ENCODE data around the gene MAP3K4.
A peak's percentile ranks its signal among the peaks of the same experiment; 100 is the strongest.

MAP3K4 gene, protein sequence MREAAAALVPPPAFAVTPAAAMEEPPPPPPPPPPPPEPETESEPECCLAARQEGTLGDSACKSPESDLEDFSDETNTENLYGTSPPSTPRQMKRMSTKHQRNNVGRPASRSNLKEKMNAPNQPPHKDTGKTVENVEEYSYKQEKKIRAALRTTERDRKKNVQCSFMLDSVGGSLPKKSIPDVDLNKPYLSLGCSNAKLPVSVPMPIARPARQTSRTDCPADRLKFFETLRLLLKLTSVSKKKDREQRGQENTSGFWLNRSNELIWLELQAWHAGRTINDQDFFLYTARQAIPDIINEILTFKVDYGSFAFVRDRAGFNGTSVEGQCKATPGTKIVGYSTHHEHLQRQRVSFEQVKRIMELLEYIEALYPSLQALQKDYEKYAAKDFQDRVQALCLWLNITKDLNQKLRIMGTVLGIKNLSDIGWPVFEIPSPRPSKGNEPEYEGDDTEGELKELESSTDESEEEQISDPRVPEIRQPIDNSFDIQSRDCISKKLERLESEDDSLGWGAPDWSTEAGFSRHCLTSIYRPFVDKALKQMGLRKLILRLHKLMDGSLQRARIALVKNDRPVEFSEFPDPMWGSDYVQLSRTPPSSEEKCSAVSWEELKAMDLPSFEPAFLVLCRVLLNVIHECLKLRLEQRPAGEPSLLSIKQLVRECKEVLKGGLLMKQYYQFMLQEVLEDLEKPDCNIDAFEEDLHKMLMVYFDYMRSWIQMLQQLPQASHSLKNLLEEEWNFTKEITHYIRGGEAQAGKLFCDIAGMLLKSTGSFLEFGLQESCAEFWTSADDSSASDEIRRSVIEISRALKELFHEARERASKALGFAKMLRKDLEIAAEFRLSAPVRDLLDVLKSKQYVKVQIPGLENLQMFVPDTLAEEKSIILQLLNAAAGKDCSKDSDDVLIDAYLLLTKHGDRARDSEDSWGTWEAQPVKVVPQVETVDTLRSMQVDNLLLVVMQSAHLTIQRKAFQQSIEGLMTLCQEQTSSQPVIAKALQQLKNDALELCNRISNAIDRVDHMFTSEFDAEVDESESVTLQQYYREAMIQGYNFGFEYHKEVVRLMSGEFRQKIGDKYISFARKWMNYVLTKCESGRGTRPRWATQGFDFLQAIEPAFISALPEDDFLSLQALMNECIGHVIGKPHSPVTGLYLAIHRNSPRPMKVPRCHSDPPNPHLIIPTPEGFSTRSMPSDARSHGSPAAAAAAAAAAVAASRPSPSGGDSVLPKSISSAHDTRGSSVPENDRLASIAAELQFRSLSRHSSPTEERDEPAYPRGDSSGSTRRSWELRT (N-terminal part only)

DNA sequence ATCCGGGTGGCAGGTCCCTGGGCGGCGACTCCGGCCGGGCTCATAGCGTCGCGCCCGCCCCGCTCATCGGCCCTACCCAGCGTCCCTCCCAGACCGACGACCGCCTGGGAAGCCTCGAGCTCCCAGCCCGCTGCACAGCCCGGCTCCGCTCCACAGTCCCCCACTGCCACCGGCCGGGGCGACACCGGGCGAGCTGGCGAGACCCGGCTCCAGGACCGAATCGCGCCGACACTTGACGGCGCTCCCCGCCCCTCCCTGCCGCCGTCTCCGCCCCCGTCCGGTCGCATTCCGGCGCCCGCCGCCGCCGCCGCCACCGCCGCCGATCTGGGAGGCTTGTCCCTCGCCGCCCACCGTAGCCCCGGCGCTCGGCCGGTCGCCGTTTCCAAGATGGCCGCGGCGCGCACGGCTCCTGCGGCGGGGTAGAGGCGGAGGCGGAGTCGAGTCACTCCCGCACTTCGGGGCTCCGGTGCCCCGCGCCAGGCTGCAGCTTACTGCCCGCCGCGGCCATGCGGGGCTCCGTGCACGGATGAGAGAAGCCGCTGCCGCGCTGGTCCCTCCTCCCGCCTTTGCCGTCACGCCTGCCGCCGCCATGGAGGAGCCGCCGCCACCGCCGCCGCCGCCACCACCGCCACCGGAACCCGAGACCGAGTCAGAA, at the start of gene MAP3K4:
Gene MAP3K4 (plus strand): TSS at position 364 of the 655 bp plus-strand sequence. CDS start 163 bp downstream, at position 527.
- peak; percentile 71 for DNase-seq (ENCODE audit: low spot score)

DNA sequence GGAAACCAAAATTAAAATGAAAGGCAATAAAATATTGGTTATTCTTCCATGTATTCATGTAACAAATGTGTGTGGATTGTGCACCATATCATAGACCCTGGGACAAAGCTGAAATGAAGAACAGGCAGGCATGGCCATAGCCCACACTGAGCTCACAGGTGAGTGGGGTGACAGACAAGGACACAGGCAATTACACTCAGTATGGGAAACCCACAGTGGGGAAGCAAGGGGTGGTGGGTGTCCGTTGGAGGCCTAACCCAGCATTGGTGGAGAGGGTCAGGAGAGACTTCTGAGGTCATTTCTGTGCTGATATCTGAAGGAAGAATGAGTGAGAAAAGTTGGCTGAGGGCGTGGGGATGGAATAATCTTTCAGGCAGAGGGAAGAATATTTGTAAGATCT, 47.6 kb upstream of the MAP3K4 start:
- no peak for DNase-seq (ENCODE audit: low spot score)

DNA sequence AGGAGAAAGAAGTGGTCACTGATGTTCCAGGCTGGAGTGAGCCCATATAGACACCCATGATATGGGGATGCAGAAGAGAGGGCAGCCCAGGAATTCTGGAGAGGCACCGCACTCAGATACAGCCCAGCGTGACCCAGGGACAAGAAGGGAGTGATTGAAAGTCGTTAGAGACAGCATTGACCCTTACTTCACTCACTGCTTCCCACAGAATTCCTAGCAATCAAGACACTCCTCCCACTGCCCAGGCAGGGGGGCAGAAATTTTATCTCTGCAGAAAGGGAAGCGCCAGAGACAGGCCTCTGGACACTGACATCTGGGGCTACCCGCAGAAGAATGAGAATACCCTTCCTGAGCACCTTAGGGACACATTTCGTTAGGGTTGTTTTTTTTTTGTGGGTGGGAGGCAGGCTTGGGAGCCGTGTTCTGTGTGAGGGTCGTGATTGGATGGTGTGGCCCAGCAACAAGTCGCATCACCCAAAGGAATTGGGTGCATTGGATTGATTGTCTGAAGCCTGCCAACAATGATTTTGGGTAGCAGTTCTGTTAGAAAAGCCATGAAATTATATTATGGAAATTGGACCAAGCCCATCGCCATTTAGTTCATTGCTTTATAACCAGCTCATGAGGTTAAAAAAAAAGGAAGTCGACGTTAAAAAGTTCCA, 45.9 kb upstream of the MAP3K4 start:
- DNase-seq (ENCODE audit: low spot score) = no peak

- DNase-seq (ENCODE audit: low spot score) = no peak
These were observed 42.0 kb upstream of the MAP3K4 start for GRCh38 chr6:160949531-160949930.

DNA sequence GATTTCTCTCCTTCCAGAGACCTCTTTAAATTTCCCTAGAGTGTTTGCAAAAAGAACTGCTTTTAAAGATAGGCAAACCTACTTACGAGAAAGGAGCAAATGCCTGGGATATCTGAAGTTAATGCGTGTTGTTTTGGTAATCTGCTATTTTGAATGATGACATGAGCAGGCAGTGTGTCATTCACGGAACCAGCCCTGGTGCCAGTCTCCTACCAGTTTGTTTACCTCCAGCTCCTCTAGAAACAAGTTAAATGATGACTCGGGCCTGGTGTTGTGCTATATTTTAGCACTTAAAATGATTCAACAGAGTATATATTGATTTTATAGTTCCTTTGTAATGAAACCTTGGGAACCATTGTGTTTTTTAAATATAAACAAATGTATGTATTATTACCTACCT, 41.1 kb upstream of the MAP3K4 start:
- DNase-seq (ENCODE audit: low spot score) = no peak

DNA sequence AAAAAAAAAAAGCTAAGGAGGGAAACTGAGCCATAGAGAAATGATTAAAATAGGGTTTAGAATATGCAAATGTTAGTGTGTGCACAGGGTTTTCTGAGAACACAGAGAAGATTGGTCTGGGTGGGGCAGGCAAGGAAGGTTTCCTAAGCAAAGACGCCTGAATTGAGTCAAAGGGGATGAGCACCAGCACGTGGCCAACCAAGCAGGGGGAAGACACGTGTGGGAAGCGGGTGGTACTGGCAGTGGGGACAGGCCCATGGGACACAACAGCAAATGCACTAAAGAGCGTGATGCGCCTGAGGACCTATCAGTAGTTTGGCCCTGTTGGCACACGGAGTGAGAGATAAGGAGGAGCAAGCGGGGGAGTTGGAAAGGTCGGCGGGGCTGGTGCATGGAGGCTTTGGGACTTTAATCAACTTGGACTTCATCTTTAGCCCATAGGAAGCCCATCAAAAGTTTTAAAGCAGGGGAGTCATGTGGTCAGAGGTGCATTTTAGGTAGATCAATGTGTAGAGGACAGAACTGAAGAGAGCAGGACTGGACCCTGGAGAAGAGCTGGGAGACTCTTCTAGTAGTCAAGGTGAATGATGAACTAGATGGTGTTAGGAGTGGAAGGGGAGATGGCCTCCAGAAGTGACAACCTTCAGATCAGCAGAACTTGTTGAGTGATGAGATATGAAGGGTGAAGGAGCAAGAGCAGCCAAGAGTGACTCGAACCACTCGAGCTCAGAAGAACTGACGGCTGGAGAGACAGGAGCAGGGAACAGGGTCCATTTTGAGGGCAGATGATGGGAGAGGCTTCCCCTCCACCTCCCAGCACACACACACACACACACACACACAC, 40.2 kb upstream of the MAP3K4 start:
- DNase-seq (ENCODE audit: low spot score) = no peak

- no peak for DNase-seq (ENCODE audit: low spot score)
These were observed 38.8 kb upstream of the MAP3K4 start for GRCh38 chr6:160952633-160953281.

DNA sequence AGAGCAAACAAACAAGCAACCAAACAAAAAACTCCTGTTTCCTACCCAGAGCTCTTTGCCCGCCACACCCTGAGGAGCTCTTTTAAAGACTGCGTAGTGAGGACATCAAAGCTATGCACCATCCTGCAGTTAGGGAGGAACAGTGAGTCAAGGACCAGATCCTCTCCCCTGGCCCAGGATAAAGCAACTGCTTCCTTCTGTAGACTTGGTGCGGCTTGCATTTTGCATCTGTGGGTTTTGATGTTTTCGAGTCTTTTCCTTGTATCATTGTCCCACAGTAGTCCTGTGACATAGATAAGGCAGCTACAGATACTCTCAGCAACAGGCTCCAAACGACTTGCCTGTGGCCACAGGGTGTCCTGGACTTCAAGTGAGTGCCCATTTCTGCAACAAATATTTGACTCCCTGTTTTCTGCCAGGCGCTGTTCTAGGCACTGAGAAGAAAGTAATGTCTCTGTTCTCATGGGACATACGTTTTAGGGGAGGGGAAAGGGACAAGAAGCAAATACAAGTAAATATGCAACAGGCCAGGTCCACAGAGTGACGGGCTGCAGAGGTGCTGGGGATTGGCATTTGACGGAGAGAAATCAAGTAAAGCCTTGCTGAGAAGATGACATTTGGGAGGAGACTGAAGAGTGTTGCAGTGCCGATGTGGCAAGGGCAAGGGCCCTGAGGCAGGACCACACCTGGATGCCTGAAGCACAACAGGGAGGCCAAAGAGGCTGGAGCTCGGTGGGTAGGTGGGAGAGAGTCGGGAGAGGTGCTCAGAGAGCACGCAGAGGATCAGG, 35.9 kb upstream of the MAP3K4 start:
- DNase-seq (ENCODE audit: low spot score) = no peak

- DNase-seq (ENCODE audit: low spot score) = no peak
These were observed 35.1 kb upstream of the MAP3K4 start for GRCh38 chr6:160956300-160957035.

DNA sequence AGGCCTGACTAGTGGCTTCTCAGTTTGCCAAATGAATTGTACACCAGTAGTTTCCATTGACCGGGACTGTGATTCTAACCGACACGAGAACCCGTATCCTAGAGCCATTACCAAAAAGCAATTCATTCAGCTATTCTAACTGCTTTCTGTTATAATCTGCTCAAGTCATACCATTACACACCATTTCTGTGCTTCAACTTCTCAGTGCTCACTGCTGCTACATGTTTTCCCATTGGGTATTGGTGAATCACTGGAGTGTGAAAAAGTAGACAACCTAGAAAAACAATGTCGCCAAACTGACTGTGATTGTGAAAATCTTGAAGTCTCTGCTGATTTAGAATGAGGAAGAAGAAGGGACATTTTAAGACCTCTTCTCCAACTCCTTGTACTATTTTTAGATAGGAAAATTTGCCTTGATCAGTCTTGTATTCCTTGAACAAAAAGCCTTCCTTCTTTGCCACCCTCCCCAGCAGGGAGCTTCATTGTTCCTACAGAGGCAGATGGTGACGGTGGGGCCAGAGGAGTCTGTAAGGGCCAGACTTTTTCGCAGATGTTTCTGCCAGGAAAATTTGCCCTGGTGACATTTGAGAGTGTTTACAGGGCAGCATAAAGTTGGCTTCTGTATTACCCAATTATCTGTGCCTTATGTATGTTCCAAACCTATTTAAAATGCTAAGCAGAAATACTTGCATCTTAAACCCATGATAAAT, 31.7 kb upstream of the MAP3K4 start:
- DNase-seq (ENCODE audit: low spot score) = no peak

DNA sequence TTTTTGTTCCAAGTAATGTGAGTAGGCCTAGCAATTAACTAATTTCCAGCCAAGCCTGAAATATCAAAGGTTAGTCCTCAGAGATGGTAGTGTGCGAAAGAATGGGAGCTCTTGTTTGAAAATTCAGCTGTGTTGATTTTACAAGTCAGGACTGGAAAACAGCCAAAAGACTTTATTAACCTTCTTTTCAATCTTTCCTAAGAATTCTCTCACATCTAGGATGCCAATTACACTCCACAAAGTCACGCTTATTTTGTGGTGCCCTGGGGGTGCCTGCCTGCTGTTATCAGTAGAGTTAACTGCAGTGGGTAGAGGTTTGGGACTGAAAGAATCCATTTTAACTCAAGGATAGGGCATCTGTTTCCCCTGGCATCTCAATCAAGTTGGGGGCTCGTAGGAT, 30.7 kb upstream of the MAP3K4 start:
- DNase-seq (ENCODE audit: low spot score) = no peak

GRCh38 chr6:160962835-160963623, 28.5 kb upstream of the MAP3K4 start:
- DNase-seq (ENCODE audit: low spot score) = no peak

DNA sequence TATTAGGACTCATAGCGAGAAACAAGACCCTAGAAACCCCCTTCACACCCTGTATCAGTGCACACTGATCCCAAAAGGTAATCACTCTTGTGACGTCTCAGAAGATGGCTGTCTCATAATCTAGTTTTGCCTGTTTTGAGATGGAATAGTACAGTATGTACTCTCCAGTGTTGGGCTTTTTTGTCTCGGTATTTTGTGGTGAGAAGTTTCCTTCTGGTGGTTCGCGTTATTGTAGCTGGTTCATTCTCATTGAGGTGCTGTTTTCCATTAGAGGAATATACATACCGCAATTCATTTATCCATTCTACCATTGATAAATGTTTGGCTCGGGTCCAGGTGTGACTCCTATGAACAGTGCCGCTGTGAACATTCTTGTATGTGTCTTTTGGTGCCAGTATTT, 27.9 kb upstream of the MAP3K4 start:
- no peak for DNase-seq (ENCODE audit: low spot score)

DNA sequence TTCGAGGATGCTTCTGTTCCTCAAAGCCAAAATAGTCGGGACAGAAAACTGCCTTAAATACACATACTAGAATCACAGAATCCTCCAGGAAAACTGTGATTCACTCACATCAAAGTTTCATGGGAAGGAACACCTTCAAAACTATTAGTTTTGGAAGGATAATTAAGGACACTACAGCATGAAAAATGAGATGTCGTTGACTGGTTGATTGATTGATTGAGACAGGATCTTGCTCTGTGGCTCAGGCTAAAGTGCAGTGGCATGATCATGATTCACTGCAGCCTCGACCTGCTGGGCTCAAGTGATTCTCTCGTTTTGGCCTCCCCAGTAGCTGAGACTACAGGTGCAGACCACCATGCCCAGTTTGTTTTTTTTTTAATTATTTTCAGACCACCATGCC, 25.7 kb upstream of the MAP3K4 start:
- no peak for DNase-seq (ENCODE audit: low spot score)

DNA sequence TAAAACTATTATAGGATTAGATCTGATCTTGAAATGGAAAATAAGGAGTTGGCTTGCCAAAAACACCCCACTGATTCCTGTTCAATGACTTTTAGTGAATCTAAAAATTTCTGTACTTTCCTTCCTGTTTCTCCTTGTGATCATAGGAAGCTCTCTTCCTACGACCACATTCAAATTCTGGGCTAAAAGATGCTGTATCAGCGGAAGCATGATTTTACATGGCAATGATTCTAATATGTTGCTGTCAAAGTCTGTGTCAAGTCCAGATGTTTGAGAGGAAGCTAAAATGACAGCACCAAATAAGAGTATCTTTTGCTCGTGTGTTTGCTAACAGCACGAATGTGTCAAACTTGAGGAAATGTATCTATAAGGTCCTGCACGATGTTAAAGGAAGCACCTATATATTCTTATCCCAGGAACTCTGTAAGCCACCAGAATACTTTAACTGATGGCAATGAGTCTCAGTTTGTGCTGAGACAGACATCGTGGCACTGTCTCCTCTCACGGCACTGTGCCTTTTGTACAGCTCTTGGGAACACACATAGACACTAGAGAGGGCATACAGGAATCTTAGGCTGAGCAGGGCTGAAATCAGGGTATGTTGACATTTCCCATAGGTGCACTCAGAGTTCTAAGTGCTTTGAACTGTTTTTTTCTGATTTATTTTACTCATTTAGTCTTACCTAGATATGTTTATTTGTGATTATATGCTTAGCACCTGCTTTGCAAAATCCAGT, 24.9 kb upstream of the MAP3K4 start:
- no peak for DNase-seq (ENCODE audit: low spot score)

GRCh38 chr6:160967351-160967750, 24.2 kb upstream of the MAP3K4 start:
- no peak for DNase-seq (ENCODE audit: low spot score)

Data from HuH-7.5 (cell line).